Adrenal gland (tissue), 12 donors: ENCODE measurements around the gene DDX27. TPM values are rescaled to one million over a fixed set of nuclear protein-coding genes. Genes with fewer than 3 reads are reported as not detected.

ENCODE experiments used
- DNase-seq, 7 donors: peaks; one replicate each; pipeline ENCODE4 v3.0.0-alpha.2; 2019 to 2020
- H3K27ac ChIP-seq, 5 donors: fragments of 200-600 bp; sonication (generic) in 4 of 5; 1 replicate in 3 of 5; 2 replicates in 2 of 5; pipeline versions ENCODE4 v1.5.1 to v1.8.0; 2016 to 2020; ENCODE audit warnings: mild to moderate bottlenecking in 1 of 5
- H3K27me3 ChIP-seq: fragments of 200-600 bp; 2 replicates; pipeline ENCODE4 v1.8.0; 2021
- H3K36me3 ChIP-seq, 2 donors: fragments of 200-600 bp; replicated peaks in 1 of 2; 1 replicate in 1 of 2; 2 replicates in 1 of 2; pipeline versions ENCODE4 v1.5.1 to v1.8.0; 2018 to 2022
- H3K4me1 ChIP-seq, 2 donors: fragments of 200-600 bp; replicated peaks in 1 of 2; 1 replicate in 1 of 2; 2 replicates in 1 of 2; pipeline versions ENCODE4 v1.5.1 to v1.8.0; 2018 to 2021
- H3K4me3 ChIP-seq, 4 donors: fragments of 200-600 bp; sonication (generic) in 3 of 4; one replicate each; pipeline ENCODE4 v1.5.1; 2016 to 2018
- H3K9me3 ChIP-seq, 3 donors: fragments of 200-600 bp; sonication (generic) in 1 of 3; replicated peaks in 1 of 3; 1 replicate in 2 of 3; 2 replicates in 1 of 3; pipeline versions ENCODE4 v1.5.1 to v1.8.0; 2016 to 2021
- CTCF ChIP-seq, 6 experiments: fragments of 450-650 bp in 4 of 6; fragments of 200-600 bp in 2 of 6; sonication (generic) in 1 of 6; IDR thresholded peaks; 1 replicate in 5 of 6; 2 replicates in 1 of 6; pipeline versions ENCODE4 v1.5.1 to v1.8.0; 2016 to 2021; ENCODE audit warnings: antibody characterized with exemption in 6 of 6, mild to moderate bottlenecking in 2 of 6, moderate library complexity in 1 of 6
- POLR2A ChIP-seq, 2 donors: fragments of 450-650 bp; IDR thresholded peaks; one replicate each; pipeline ENCODE4 v1.6.1; 2017; ENCODE audit warnings: antibody characterized with exemption in 2 of 2, mild to moderate bottlenecking in 2 of 2, moderate library complexity in 1 of 2
- WGBS, 4 donors: extraction: QIAGEN DNeasy Blood & Tissue Kit in 2 of 4; methylation state at CpG; one replicate each; pipeline versions ENCODE4 v1.1.5 to v1.1.7; 2013 to 2017; 5-methylcytosine and 5-hydroxymethylcytosine counted together
- intact Hi-C, 2 donors: fragments of 100-400 bp; cut with DNase I; formaldehyde crosslinking; loops; one replicate each; pipeline versions ENCODE4 v1.14.1 to v1.15.0; 2022 to 2023
- polyA plus RNA-seq, 3 donors: library from polyadenylated mRNA; stranded (reverse); fragments of 200-250 nt in 2 of 3; fragments of 350-450 nt in 1 of 3; fragmentation: Illumina TruSeq in 1 of 3; extraction: RNeasy Lipid Tissue Mini Kit (QIAGEN cat#74804) in 1 of 3; gene quantifications; one replicate each; pipeline ENCODE4 v1.2.3, GENCODE V29; 2013 to 2014
- total RNA-seq, 9 donors: library from RNA; depleted of rRNA in 4 of 9; stranded (reverse); fragments of >200 nt in 4 of 9; fragments of 120-200 nt in 1 of 9; fragmentation: NEBNext Ultra II Directional in 1 of 9; extraction: Animal tissue kit (Norgen Biotek cat#: 25700) in 1 of 9; gene quantifications; one replicate each; pipeline versions ENCODE4 v1.1.0 to v1.2.4, GENCODE V29; 2013 to 2023
- donor health status: healthy with polysubstance abuse.
- donor health status: Bipolar disorder and iron deficiency.
- donor health status: DM: yes; HTN: yes; CAD: no.
- donor health status: DM: no; HTN: no; CAD: no.
- donor health status: DM: no; HTN: no; CAD: no.
- donor health status: DM: yes; HTN: yes; CAD: no.

The DDX27 gene
- total and polyA plus RNA-seq, 12 donors = 18.7 to 42.3 (median 23.2) TPM

- no peak overlapping the region for H3K27ac ChIP-seq
- peak in 1 of 7 donors; percentile 25 for DNase-seq
- peaks cover 0 to 94% of the 10 kb centered on the region in 2 donors for H3K36me3 ChIP-seq
- H3K4me1 ChIP-seq = peaks cover 9 to 25% of the 10 kb centered on the region in 2 donors
- no peak overlapping the region for H3K4me3 ChIP-seq
- 85 to 98% (median 97%) methylated on average over 3 to 4 of the region's 4 CpGs for WGBS, 4 donors
- intact Hi-C loops = no loop called here
- peaks cover 0 to 29% (median 0%) of the 10 kb centered on the region in 3 donors for H3K9me3 ChIP-seq
- H3K27me3 ChIP-seq = no peaks in the 10 kb centered on the region
- TF ChIP-seq CTCF (IDR thresholded peaks at IDR 0.05) (no peak), POLR2A (IDR thresholded peaks at IDR 0.05) (no peak)
These were observed 66.7 kb downstream of the DDX27 start for GRCh38 chr20:49285813-49286494.

DNA sequence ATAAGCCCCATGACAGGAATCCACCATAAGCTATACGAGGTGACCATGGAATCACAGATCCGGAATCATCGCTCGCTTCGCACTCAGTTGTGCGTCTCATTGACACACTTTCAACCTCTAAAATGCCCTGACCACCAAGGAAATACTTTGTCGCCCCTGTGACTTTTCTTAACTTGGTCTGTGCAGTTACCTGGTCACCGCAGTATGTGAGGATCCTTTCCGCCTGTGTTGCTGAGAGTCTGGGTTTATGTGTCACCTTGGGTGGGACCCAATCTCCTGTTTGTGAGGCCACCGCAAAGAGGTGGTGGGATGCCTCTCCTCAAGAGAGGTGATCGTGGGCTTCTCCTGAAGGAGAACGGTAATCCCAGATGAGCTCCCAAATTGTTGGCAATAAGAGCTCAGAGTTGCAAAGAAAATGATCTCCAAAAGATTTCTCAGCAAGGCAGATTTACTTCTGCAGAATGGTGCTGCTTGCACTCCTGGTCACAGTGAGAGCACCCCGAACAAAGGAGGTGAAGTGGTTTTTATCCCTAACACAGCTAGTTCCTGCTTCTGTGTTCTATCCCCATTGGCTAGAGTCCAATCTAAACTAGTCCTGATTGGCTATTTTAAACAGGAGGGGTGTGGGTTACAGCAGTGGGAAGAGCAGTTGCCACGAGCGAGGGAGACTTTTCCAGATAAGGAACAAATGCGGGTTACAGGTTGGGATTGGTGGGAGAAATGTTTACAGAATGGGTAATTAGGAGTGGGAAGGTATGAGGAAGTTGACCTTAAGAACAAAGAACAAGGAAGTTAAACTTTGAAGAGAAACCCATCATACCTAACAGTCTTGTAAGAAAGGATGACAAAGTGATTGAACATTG lies 67.7 kb downstream of the DDX27 start:
- intact Hi-C loops = no loop called here
- Histone ChIP-seq H3K9me3 (peaks cover 0 to 19% (median 0%) of the 10 kb centered on the region in 3 donors), H3K4me1 (peaks cover 5 to 15% of the 10 kb centered on the region in 2 donors), H3K4me3 (no peak overlapping the region), H3K27ac (peak overlapping the region in 1 of 5 donors; percentile 38), H3K36me3 (peaks cover 0 to 91% of the 10 kb centered on the region in 2 donors), H3K27me3 (no peaks in the 10 kb centered on the region)
- WGBS, 4 donors = 95 to 98% (median 97%) methylated on average over 15 to 16 of the region's 16 CpGs
- no peak for TF ChIP-seq POLR2A (IDR thresholded peaks at IDR 0.05)
- no peak for TF ChIP-seq CTCF (IDR thresholded peaks at IDR 0.05)
- peak in 1 of 7 donors; percentile 42 for DNase-seq

GRCh38 chr20:49287555-49288249 lies 68.5 kb downstream of the DDX27 start:
- TF ChIP-seq POLR2A (IDR thresholded peaks at IDR 0.05) = no peak
- TF ChIP-seq CTCF (IDR thresholded peaks at IDR 0.05) = no peak
- H3K4me3 ChIP-seq = no peak overlapping the region
- intact Hi-C loops = no loop called here
- H3K4me1 ChIP-seq = peaks cover 5 to 12% of the 10 kb centered on the region in 2 donors
- H3K9me3 ChIP-seq = peaks cover 0 to 13% (median 0%) of the 10 kb centered on the region in 3 donors
- peaks cover 0 to 83% of the 10 kb centered on the region in 2 donors for H3K36me3 ChIP-seq
- peak in 1 of 7 donors; percentile 35 for DNase-seq
- no peaks in the 10 kb centered on the region for H3K27me3 ChIP-seq
- peak overlapping the region in 1 of 5 donors; percentile 38 for H3K27ac ChIP-seq
